Measurements from ENCODE around the gene SLC24A3.

GRCh38 chr20:19384940-19385339 lies 172.5 kb downstream of the SLC24A3 start:
- TF ChIP-seq POLR2A (IDR thresholded peaks at IDR 0.05) (no peak), CTCF (IDR thresholded peaks at IDR 0.05) (no peak)
